Parathyroid adenoma (tissue), 2 donors: Measurements from ENCODE around the gene MYO16.

Source experiments
- H2AFZ ChIP-seq: fragments of 300-600 bp; sonication (generic); one replicate; pipeline ENCODE4 v1.7.0; 2017; ENCODE audit warnings: antibody characterized with exemption, mild to moderate bottlenecking
- H3K27ac ChIP-seq: fragments of 300-600 bp; sonication (generic); one replicate; pipeline ENCODE4 v1.7.0; 2017
- H3K27me3 ChIP-seq: fragments of 300-600 bp; sonication (generic); one replicate; pipeline ENCODE4 v1.7.0; 2017; ENCODE audit warnings: low read length; ENCODE audit not compliant: control insufficient read depth, insufficient read depth
- H3K36me3 ChIP-seq: fragments of 300-600 bp; sonication (generic); one replicate; pipeline ENCODE4 v1.7.0; 2017; ENCODE audit warnings: low read length; ENCODE audit not compliant: control insufficient read depth, insufficient read depth
- H3K4me1 ChIP-seq: fragments of 300-600 bp; sonication (generic); one replicate; pipeline ENCODE4 v1.7.0; 2017; ENCODE audit warnings: control low read depth
- H3K4me2 ChIP-seq: fragments of 300-600 bp; sonication (generic); one replicate; pipeline ENCODE4 v1.7.0; 2017; ENCODE audit warnings: low read length
- H3K4me3 ChIP-seq: fragments of 300-600 bp; sonication (generic); one replicate; pipeline ENCODE4 v1.7.0; 2017; ENCODE audit warnings: low read depth, low read length
- H3K79me2 ChIP-seq: fragments of 300-600 bp; sonication (generic); one replicate; pipeline ENCODE4 v1.7.0; 2017; ENCODE audit warnings: control low read depth
- H3K9ac ChIP-seq: fragments of 300-600 bp; sonication (generic); one replicate; pipeline ENCODE4 v1.7.0; 2017; ENCODE audit warnings: mild to moderate bottlenecking
- H3K9me3 ChIP-seq: fragments of 300-600 bp; sonication (generic); one replicate; pipeline ENCODE4 v1.7.0; 2017; ENCODE audit warnings: low read length; ENCODE audit not compliant: control insufficient read depth
- TF ChIP-seq, protein P1 (sequence below): fragments of 300-600 bp; sonication (generic); IDR thresholded peaks from one replicate; pipeline ENCODE4 v1.7.0; 2017; ENCODE audit warnings: antibody characterized with exemption, mild to moderate bottlenecking
- donor health status: primary hyperparathyroidism.

MYO16 gene

DNA sequence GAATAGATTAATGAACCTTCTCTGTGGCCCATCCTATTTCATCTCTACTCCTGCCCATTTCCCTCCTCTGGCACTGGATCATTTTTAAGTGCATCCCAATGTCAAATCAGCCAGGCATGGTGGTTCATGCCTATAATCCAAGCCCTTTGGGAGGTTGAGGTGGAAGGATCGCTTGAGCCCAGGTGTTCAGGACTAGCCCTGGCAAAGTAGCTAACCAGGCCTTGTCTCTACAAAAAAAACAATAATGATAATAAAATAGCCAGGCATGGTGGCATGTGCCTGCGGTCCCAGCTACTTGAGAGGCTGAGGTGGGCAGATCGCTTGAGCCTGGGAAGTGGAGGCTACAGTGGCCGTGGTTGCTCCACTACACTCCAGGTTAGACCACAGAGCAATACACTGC is 517.0 kb downstream of the MYO16 start:
- Histone ChIP-seq H3K9ac (no peak overlapping the region), H3K4me1 (no peaks in the 10 kb centered on the region), H3K4me2 (no peak overlapping the region), H2AFZ (no peak overlapping the region), H3K36me3 (no peaks in the 10 kb centered on the region), H3K79me2 (no peaks in the 10 kb centered on the region), H3K4me3 (no peak overlapping the region), H3K27me3 (no peaks in the 10 kb centered on the region), H3K27ac (no peak overlapping the region), H3K9me3 (no peaks in the 10 kb centered on the region)
- TF ChIP-seq, protein P1, sequence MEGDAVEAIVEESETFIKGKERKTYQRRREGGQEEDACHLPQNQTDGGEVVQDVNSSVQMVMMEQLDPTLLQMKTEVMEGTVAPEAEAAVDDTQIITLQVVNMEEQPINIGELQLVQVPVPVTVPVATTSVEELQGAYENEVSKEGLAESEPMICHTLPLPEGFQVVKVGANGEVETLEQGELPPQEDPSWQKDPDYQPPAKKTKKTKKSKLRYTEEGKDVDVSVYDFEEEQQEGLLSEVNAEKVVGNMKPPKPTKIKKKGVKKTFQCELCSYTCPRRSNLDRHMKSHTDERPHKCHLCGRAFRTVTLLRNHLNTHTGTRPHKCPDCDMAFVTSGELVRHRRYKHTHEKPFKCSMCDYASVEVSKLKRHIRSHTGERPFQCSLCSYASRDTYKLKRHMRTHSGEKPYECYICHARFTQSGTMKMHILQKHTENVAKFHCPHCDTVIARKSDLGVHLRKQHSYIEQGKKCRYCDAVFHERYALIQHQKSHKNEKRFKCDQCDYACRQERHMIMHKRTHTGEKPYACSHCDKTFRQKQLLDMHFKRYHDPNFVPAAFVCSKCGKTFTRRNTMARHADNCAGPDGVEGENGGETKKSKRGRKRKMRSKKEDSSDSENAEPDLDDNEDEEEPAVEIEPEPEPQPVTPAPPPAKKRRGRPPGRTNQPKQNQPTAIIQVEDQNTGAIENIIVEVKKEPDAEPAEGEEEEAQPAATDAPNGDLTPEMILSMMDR: no peak

- H3K9ac ChIP-seq: no peak overlapping the region
- H3K4me2 ChIP-seq: no peak overlapping the region
- H3K4me3 ChIP-seq: no peak overlapping the region
- no peak overlapping the region for H2AFZ ChIP-seq
- H3K79me2 ChIP-seq: no peaks in the 10 kb centered on the region
- H3K27ac ChIP-seq: no peak overlapping the region
- TF ChIP-seq, protein P1: no peak
- no peaks in the 10 kb centered on the region for H3K4me1 ChIP-seq
- H3K9me3 ChIP-seq: no peaks in the 10 kb centered on the region
- no peaks in the 10 kb centered on the region for H3K27me3 ChIP-seq
- H3K36me3 ChIP-seq: no peaks in the 10 kb centered on the region
Measured at GRCh38 chr13:109146912-109147647, 517.7 kb downstream of the MYO16 start.

DNA sequence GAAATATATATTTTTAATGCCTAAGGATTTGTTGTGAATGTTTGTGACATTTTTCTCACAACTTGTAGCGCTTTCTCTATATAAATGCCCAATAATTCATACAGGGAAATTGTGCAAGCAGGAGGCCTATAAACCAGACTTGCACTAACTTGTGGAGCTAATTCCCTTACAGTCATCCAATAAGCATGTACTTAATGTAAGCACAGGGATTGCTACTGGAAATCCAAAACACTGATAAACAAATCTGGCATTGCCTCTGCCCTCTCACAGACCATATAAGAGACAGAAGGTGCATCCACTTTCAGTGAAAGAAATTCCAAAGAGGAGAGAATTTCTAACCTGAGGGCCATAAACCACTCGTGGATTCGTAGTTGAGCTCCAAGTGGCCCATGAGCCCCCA is 518.8 kb downstream of the MYO16 start:
- TF ChIP-seq, protein P1: no peak
- Histone ChIP-seq H2AFZ (no peak overlapping the region), H3K4me3 (no peak overlapping the region), H3K4me2 (no peak overlapping the region), H3K9ac (no peak overlapping the region), H3K27me3 (no peaks in the 10 kb centered on the region), H3K4me1 (no peaks in the 10 kb centered on the region), H3K79me2 (no peaks in the 10 kb centered on the region), H3K36me3 (no peaks in the 10 kb centered on the region), H3K9me3 (no peaks in the 10 kb centered on the region), H3K27ac (no peak overlapping the region)

DNA sequence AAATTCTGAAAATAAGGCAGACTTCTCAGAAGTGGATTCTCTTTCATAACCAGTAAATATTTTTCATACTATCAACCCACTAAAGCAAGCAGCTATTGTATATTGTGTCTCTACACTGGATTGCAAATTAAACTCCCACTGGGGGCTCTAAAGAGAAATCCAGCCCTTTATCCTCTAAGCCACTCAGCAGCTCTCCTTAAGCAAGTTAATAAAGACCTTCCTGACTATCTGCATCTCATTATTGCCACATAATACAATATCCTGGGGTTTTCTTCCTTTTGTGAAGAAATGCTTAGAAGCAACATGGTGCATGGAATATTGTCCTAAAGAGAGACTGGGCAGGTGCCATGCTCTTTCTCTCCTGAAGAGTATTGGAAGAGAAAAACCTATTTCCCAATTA is 521.3 kb downstream of the MYO16 start:
- Histone ChIP-seq H2AFZ (no peak overlapping the region), H3K79me2 (no peaks in the 10 kb centered on the region), H3K4me3 (no peak overlapping the region), H3K27me3 (no peaks in the 10 kb centered on the region), H3K36me3 (no peaks in the 10 kb centered on the region), H3K27ac (no peak overlapping the region), H3K4me2 (no peak overlapping the region), H3K4me1 (no peaks in the 10 kb centered on the region), H3K9me3 (no peaks in the 10 kb centered on the region), H3K9ac (no peak overlapping the region)
- TF ChIP-seq, protein P1: no peak

DNA sequence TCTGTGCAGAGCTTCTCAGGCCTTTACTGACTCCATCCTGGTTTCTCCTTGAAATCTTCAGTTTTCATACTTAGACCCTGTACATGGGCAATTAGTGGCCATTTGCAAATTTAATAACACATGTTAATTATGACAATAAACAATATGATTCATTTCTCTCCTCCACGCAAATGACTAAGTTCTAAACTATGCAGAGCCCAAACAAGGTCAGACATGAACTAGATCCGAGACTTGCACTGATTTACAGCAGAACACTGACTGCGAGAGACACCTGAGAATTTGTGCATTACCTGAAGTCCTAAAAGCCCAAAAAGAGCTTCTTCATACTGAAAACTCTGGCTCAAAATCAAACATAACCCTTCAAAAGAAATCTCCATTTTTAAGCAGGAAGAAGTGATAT is 521.8 kb downstream of the MYO16 start:
- Histone ChIP-seq H3K9ac (no peak overlapping the region), H3K4me2 (no peak overlapping the region), H3K27ac (no peak overlapping the region), H2AFZ (no peak overlapping the region), H3K4me1 (no peaks in the 10 kb centered on the region), H3K36me3 (no peaks in the 10 kb centered on the region), H3K9me3 (no peaks in the 10 kb centered on the region), H3K4me3 (no peak overlapping the region), H3K79me2 (no peaks in the 10 kb centered on the region), H3K27me3 (no peaks in the 10 kb centered on the region)
- TF ChIP-seq, protein P1: no peak
